ENCODE measurements around the gene WARS2.

DNA sequence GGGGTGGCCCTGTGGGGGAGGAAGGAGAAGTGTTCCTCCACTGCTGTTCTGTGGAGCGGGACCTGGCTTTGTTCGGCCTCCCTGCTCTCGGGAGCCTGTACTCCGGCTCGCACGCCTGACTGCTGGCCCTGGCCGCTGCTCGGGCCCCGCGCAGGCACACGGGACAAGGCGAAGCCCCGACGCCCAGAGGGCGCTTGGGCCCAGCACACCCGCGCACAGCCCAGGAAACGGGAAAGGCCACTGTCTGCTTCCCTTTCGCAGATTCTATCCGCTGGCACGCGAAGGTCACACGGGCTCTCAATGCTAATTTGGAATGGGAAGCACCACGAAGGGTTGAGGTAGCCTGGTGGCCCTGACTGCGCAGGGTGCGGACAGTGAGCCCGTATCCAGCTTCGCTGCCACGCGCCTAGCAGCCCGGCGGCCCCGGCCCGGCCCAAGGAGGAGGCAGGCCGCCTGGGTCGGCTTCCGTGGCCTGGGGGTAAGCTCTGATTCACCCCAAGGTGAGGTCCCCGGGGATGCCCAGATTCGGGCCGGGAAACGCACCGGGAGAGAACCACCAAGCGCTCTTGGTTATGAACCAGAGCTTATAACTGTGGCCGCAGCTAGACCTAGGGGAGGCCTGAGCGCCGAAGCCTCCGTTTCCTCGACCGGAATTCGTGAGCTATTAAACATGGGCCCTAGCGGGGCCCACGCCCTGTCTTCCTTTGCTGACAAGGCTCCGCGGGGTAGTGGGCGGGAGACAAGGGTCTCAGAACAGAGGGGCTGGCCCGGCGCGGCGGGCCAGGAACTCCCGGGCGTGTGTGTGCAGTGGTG lies 132.6 kb downstream of the WARS2 start:
- TF ChIP-seq, protein P1, sequence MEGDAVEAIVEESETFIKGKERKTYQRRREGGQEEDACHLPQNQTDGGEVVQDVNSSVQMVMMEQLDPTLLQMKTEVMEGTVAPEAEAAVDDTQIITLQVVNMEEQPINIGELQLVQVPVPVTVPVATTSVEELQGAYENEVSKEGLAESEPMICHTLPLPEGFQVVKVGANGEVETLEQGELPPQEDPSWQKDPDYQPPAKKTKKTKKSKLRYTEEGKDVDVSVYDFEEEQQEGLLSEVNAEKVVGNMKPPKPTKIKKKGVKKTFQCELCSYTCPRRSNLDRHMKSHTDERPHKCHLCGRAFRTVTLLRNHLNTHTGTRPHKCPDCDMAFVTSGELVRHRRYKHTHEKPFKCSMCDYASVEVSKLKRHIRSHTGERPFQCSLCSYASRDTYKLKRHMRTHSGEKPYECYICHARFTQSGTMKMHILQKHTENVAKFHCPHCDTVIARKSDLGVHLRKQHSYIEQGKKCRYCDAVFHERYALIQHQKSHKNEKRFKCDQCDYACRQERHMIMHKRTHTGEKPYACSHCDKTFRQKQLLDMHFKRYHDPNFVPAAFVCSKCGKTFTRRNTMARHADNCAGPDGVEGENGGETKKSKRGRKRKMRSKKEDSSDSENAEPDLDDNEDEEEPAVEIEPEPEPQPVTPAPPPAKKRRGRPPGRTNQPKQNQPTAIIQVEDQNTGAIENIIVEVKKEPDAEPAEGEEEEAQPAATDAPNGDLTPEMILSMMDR (IDR thresholded peaks at IDR 0.05): no peak
- TF ChIP-seq EZH2 (IDR thresholded peaks at IDR 0.05) (peak; percentile 94), EZH2phosphoT487 (IDR thresholded peaks at IDR 0.05) (peak; percentile 85)

Data from neural progenitor cell (in vitro differentiated cells).